Liver (tissue), 9 donors: ENCODE results near the gene DVL1. TPM values are rescaled to one million over a fixed set of nuclear protein-coding genes. Genes with fewer than 3 reads are reported as not detected.

Experiments
- DNase-seq: peaks from one replicate; pipeline ENCODE4 v3.0.0-alpha.2; 2017; ENCODE audit warnings: low spot score
- H3K27ac ChIP-seq, 2 donors: one replicate each; pipeline ENCODE4 v1.7.0; 2013; ENCODE audit warnings: inconsistent platforms in 2 of 2, low read length in 2 of 2, control low read depth in 1 of 2, low read depth in 1 of 2, mild to moderate bottlenecking in 1 of 2
- H3K27me3 ChIP-seq, 4 donors: one replicate each; pipeline versions ENCODE4 v1.6.1 to v1.7.0; 2013; ENCODE audit warnings: low read length in 3 of 4, inconsistent platforms in 1 of 4, mild to moderate bottlenecking in 1 of 4, moderate library complexity in 1 of 4; ENCODE audit not compliant: control insufficient read depth in 4 of 4, insufficient read depth in 4 of 4
- H3K36me3 ChIP-seq, 4 donors: one replicate each; pipeline versions ENCODE4 v1.6.1 to v1.7.0; 2013; ENCODE audit warnings: low read length in 3 of 4, mild to moderate bottlenecking in 3 of 4, low read depth in 1 of 4, moderate library complexity in 1 of 4; ENCODE audit not compliant: control insufficient read depth in 4 of 4, insufficient read depth in 3 of 4
- H3K4me1 ChIP-seq, 4 donors: one replicate each; pipeline versions ENCODE4 v1.6.1 to v1.7.0; 2013; ENCODE audit warnings: low read length in 3 of 4, mild to moderate bottlenecking in 3 of 4, moderate library complexity in 1 of 4; ENCODE audit not compliant: control insufficient read depth in 4 of 4, insufficient read depth in 4 of 4
- H3K4me3 ChIP-seq, 3 donors: one replicate each; pipeline versions ENCODE4 v1.6.1 to v1.7.0; 2013; ENCODE audit warnings: low read length in 3 of 3, control low read depth in 1 of 3, low read depth in 1 of 3, mild to moderate bottlenecking in 1 of 3
- H3K9ac ChIP-seq, 2 donors: one replicate each; pipeline ENCODE4 v1.7.0; 2013; ENCODE audit warnings: low read length in 2 of 2, mild to moderate bottlenecking in 2 of 2, moderate library complexity in 2 of 2, control low read depth in 1 of 2, low read depth in 1 of 2
- H3K9me3 ChIP-seq, 4 donors: one replicate each; pipeline versions ENCODE4 v1.6.1 to v1.7.0; 2013; ENCODE audit warnings: low read length in 3 of 4; ENCODE audit not compliant: control insufficient read depth in 4 of 4
- ATF3 ChIP-seq: IDR thresholded peaks from 2 replicates; pipeline ENCODE4 v1.6.1; 2016; ENCODE audit warnings: antibody characterized with exemption
- CTCF ChIP-seq: fragments of 150-350 bp; IDR thresholded peaks from 2 replicates; pipeline ENCODE4 v1.5.1; 2017; ENCODE audit warnings: improper control_type of control experiment, low read depth, low read length; ENCODE audit not compliant: missing input control
- EGR1 ChIP-seq, 2 donors: IDR thresholded peaks; 2 replicates each; pipeline ENCODE4 v1.6.1; 2016 to 2018; ENCODE audit warnings: antibody characterized with exemption in 2 of 2, low read depth in 2 of 2
- FOXA1 ChIP-seq: IDR thresholded peaks from 2 replicates; pipeline ENCODE4 v1.6.1; 2016; ENCODE audit warnings: antibody characterized with exemption
- FOXA2 ChIP-seq: IDR thresholded peaks from 2 replicates; pipeline ENCODE4 v1.6.1; 2016; ENCODE audit warnings: antibody characterized with exemption
- GABPA ChIP-seq, 2 donors: IDR thresholded peaks in 1 of 2; conservative IDR thresholded peaks in 1 of 2; 2 replicates each; pipeline ENCODE4 v1.6.1; 2016; ENCODE audit warnings: antibody characterized with exemption in 2 of 2, mild to moderate bottlenecking in 1 of 2, moderate library complexity in 1 of 2
- HNF4A ChIP-seq, 2 donors: conservative IDR thresholded peaks; 2 replicates each; pipeline ENCODE4 v1.6.1; 2016; ENCODE audit warnings: antibody characterized with exemption in 2 of 2, mild to moderate bottlenecking in 2 of 2
- HNF4G ChIP-seq: IDR thresholded peaks from 2 replicates; pipeline ENCODE4 v1.6.1; 2016; ENCODE audit warnings: antibody characterized with exemption
- JUND ChIP-seq, 2 donors: IDR thresholded peaks; 2 replicates each; pipeline ENCODE4 v1.6.1; 2016; ENCODE audit warnings: antibody characterized with exemption in 2 of 2
- MAX ChIP-seq: IDR thresholded peaks from 2 replicates; pipeline ENCODE4 v1.6.1; 2016; ENCODE audit warnings: antibody characterized with exemption
- NR2F2 ChIP-seq: IDR thresholded peaks from 2 replicates; pipeline ENCODE4 v1.6.1; 2016; ENCODE audit warnings: antibody characterized with exemption
- RAD21 ChIP-seq, 2 donors: IDR thresholded peaks; 2 replicates each; pipeline ENCODE4 v1.6.1; 2016; ENCODE audit warnings: antibody characterized with exemption in 2 of 2, mild to moderate bottlenecking in 2 of 2
- REST ChIP-seq: IDR thresholded peaks from 2 replicates; pipeline ENCODE4 v1.6.1; 2016; ENCODE audit warnings: antibody characterized with exemption, mild to moderate bottlenecking
- RXRA ChIP-seq, 2 donors: IDR thresholded peaks; 2 replicates each; pipeline ENCODE4 v1.6.1; 2017 to 2018; ENCODE audit warnings: antibody characterized with exemption in 2 of 2, mild to moderate bottlenecking in 1 of 2
- SP1 ChIP-seq: IDR thresholded peaks from 2 replicates; pipeline ENCODE4 v1.6.1; 2018; ENCODE audit warnings: antibody characterized with exemption, mild to moderate bottlenecking
- TAF1 ChIP-seq: conservative IDR thresholded peaks from 2 replicates; pipeline ENCODE4 v1.6.1; 2016; ENCODE audit warnings: antibody characterized with exemption, mild to moderate bottlenecking
- YY1 ChIP-seq: IDR thresholded peaks from 2 replicates; pipeline ENCODE4 v1.6.1; 2016; ENCODE audit warnings: antibody characterized with exemption, mild to moderate bottlenecking
- ZBTB33 ChIP-seq: IDR thresholded peaks from 2 replicates; pipeline ENCODE4 v1.6.1; 2016; ENCODE audit warnings: antibody characterized with exemption
- WGBS: extraction: QIAGEN DNeasy Blood & Tissue Kit; methylation state at CpG from one replicate; pipeline ENCODE4 v1.1.7; 2013; 5-methylcytosine and 5-hydroxymethylcytosine counted together
- polyA plus RNA-seq, 2 donors: library from polyadenylated mRNA; stranded (reverse) in 1 of 2; unstranded in 1 of 2; fragments of 200-250 nt in 1 of 2; fragments of >200 nt in 1 of 2; fragmentation: Nextera tagmentation in 1 of 2; extraction: Ambion mirVana in 1 of 2; gene quantifications; one replicate each; pipeline versions ENCODE4 v1.2.1 to v1.2.3, GENCODE V29; 2013 to 2015
- total RNA-seq, 2 donors: library from RNA; depleted of rRNA; stranded (reverse); fragments of >200 nt; gene quantifications; one replicate each; pipeline ENCODE4 v1.2.3, GENCODE V29; 2014
- donor health status: healthy.
- donor health status: healthy.
- donor health status: healthy.
- donor health status: healthy.
- donor health status: healthy.

DVL1 gene
- total and polyA plus RNA-seq, 4 donors: 5.7 to 41.2 (median 24.8) TPM

- no peak for DNase-seq
- Histone ChIP-seq H3K4me3 (no peak overlapping the region), H3K4me1 (peaks cover 7 to 24% (median 16%) of the 10 kb centered on the region in 4 donors), H3K9me3 (no peaks in the 10 kb centered on the region), H3K27me3 (no peaks in the 10 kb centered on the region), H3K27ac (no peak overlapping the region), H3K36me3 (peaks cover 3 to 38% (median 18%) of the 10 kb centered on the region in 4 donors), H3K9ac (no peak overlapping the region)
- TF ChIP-seq MAX: no peak
- TF ChIP-seq RAD21 (IDR thresholded peaks at IDR 0.05): no peak
- TF ChIP-seq SP1: no peak
- TF ChIP-seq TAF1: no peak
- TF ChIP-seq JUND (IDR thresholded peaks at IDR 0.05): no peak
- no peak for TF ChIP-seq FOXA2
- no peak for TF ChIP-seq EGR1 (IDR thresholded peaks at IDR 0.05; ENCODE audit: low read depth in 2 of 2)
- no peak for TF ChIP-seq YY1
- TF ChIP-seq HNF4G: no peak
- TF ChIP-seq HNF4A (conservative IDR thresholded peaks at IDR 0.05): no peak
- TF ChIP-seq REST: no peak
- no peak for TF ChIP-seq FOXA1
- TF ChIP-seq NR2F2: no peak
- no peak for TF ChIP-seq GABPA (IDR thresholded peaks at IDR 0.05 in 1 of 2, conservative IDR thresholded peaks at IDR 0.05 in 1 of 2)
- TF ChIP-seq ZBTB33: no peak
- no peak for TF ChIP-seq RXRA (IDR thresholded peaks at IDR 0.05)
- no peak for TF ChIP-seq CTCF
- no peak for TF ChIP-seq ATF3
- 92% methylated on average over 22 of the region's 22 CpGs for WGBS
Observed at GRCh38 chr1:1311107-1312104, 37.8 kb downstream of the DVL1 start.
